Stimulated activated CD4-positive, alpha-beta T cell treated with anti-CD3 and anti-CD28 coated beads, Interleukin-12 subunit alpha, Interleukin-12 subunit beta, amount 100 ng/mL, for 48 hours (primary cell): Measurements from ENCODE around the gene GINS3.
"Not testable (repeated sequence)": the region's sequence is repeated elsewhere in the genome, so short reads cannot be mapped to it uniquely, and the experiment has no call there.

ENCODE experiments used
- DNase-seq, 3 donors: peaks; one replicate each; pipeline ENCODE4 v3.0.0-alpha.2; 2020; ENCODE audit warnings: low read depth in 2 of 3, low spot score in 1 of 3

Gene GINS3

DNA sequence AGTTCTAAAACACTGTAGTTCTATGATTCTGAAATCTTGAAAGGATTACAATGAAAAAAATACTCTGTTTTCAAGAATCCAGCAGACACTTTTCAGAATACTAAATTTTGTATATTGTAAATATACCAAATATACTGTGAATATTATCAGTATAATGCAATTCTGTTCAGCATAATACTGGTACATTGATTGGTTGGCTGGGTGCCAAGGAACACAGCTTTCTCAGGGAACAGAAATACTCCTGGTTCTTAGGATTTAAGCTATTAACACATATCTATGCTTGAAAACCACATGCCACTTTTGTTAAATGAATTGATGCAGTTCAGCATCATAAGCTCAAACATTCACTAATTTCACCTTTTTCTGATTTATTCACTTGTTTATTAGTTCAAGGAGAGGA is 2.5 kb upstream of the GINS3 start:
- DNase-seq, result no peak

DNA sequence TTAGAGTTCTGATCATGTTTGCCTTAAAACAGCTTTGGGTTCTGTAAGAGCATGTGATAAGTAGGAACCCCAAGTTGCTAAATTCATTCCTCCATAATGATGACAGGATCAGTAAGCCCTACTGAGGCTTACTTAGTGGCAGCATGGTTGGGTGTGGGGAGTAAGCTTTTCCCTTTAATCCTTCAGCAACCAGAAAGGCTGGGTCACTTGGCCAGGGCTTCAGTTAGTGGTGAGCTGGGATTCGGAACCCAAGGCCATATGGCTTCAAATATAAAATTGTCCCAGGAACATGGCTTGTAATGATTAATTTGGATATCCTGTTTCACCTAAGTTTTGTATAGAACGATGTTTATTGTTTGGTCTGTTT is 850 bp downstream of the GINS3 start:
- DNase-seq, result no peak

- not testable (repeated sequence) for DNase-seq
Observed at GRCh38 chr16:58396897-58397296, 4.6 kb downstream of the GINS3 start.

GRCh38 chr16:58399718-58400633 is 7.7 kb downstream of the GINS3 start:
- no peak for DNase-seq

DNA sequence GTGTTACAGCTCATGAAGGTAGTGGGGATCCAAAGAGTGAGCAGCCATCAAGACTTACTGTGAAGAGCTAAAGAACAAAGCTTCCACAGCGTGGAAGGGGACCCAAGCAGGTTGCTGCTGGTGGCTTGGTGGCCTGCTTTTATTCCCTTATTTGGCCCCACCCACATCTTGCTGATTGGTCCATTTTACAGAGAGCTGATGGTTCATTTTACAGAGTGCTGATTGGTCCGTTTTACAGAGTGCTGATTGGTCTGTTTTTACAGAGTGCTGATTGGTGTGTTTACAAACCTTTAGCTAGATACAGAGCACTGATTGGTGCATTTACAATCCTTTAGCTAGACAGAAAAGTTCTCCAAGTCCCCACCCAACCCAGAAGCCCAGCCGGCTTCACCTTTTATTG is 9.0 kb downstream of the GINS3 start:
- DNase-seq, result not testable (repeated sequence)

- no peak for DNase-seq
Observed at GRCh38 chr16:58402796-58403195, 10.5 kb downstream of the GINS3 start.

DNA sequence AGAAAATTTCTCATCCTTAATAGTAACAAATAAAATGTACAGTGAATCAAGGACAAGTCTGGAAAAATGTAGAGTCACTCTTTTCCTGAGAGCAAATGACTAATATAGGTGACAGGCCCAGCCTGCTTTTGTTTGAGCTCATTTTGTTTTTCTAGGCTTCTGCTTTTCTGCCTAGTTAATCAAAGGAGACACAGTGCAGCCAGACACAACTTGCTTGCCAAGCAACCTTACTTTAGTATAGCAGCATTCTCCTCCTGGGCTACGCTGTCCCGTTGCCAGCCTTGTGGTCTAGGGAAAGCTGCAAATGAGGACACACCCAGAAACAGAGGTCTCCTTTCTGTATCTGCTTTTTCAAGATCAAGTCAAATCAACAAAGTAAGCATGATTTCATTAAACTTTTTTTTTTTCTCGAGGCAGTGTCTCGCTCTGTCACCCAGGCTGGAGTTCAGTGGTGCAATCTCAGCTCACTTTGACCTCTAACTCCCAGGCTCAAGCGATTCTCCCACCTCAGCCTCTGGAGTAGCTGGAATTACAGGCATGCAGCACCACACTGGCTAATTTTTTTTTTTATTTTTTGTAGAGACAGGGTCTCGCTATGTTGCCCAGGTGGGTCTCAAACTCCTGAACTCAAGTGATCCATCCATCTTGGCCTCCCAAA is 17.2 kb downstream of the GINS3 start:
- DNase-seq, result no peak

DNA sequence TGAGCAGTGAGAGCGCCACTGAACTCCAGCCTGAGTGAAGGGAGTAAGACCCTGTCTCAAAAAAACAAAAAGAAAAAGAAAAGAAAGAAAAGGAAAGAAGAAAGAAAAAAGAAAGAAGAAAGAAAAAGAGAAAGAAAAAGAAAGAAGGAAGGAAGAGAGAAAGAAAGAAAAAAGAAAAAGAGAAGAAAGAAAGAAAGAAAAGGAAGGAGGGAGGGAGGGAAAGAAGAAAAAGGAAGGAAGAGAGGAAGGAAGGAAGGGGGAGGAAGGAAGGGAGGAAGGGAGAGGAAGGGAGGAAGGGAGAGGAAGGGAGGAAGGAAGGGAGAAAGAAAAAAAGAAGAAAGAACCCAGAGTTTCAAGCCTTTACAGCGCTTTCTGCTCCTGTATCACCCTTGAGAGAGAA is 19.1 kb downstream of the GINS3 start:
- DNase-seq, result no peak

DNA sequence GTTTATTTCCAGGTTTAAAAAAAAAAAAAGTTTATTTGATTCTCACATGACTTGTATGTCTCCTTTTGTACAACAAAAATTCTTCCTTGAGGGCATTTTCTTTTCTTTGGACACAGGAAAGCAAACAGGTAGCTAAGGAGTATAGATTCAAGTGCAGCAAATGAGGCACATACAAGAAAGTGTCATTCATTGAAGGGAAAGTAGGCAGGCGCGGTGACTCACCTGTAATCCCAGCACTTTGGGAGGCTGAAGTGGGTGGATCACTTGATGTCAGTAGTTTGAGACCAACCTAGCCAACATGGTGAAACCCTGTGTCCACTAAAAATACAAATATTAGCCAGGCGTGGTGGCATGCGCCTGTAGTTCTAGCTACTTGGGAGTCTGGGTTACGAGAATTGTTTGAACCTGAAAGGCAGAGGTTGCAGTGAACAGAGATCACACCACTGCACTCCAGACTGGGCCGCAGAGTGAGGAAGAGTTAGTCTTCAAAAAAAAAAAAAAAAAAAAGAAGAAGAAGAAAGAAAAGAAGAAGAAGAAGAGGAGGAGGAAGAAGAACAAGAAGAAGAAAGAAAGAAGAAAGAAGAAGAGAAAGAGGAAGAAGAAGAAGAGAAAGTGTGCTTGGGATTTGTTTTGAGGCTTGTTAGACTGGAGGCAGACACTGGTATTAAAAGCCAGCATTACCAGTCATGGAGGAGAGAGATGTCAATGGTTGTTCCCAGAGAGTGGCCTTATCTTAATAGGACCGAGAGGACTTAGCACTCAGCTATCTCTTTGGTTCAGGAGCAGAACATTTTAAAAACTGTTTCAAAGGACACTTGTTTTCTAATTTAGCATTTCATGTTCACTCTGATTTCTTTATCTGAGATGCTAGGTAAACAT is 19.7 kb downstream of the GINS3 start:
- DNase-seq, result no peak

GRCh38 chr16:58412615-58412970 is 20.3 kb downstream of the GINS3 start:
- not testable (repeated sequence) for DNase-seq

- DNase-seq, result no peak
Observed at GRCh38 chr16:58413359-58413758, 21.1 kb downstream of the GINS3 start.

- DNase-seq, result no peak
Observed at GRCh38 chr16:58415003-58415402, 22.7 kb downstream of the GINS3 start.

- DNase-seq, result not testable (repeated sequence)
Observed at GRCh38 chr16:58415961-58416360, 23.7 kb downstream of the GINS3 start.

DNA sequence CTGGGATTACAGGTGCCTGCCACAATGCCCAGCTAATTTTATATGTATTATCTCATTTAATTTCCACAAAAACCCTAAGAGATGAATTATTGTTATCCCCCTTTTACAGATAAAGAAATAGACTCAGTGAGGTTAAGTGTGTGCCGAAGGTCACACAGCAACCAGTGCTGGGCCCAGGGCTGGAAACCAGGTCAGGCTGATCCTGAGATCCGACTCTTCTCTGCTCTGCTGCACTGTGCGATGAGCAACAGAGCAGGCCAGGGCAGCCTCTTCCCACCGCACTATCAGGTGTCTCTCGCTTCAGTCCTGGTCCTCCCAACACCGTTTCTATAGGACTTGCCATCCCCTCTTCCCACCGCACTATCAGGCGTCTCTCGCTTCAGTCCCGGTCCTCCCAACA is 24.8 kb downstream of the GINS3 start:
- DNase-seq, result no peak

DNA sequence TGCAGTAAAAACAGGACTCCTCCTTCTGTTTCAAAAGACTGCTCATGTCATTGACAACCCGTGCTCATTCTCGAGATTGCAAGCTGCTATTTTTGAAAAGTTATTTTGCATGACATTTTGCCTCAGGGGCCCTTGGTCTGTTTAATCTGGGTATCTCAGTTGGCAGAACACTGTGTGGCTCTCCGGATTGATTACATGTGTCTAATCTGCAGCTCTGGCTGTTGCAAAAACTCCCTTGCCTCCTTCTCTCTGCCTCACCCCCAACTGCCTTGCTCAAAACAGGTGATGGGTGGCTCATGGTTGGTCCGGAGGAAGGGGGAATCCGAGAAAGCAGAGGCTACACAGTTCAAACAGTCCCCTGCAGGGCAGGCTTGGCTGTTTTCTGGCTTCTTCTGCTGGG is 25.3 kb downstream of the GINS3 start:
- DNase-seq, result no peak

DNA sequence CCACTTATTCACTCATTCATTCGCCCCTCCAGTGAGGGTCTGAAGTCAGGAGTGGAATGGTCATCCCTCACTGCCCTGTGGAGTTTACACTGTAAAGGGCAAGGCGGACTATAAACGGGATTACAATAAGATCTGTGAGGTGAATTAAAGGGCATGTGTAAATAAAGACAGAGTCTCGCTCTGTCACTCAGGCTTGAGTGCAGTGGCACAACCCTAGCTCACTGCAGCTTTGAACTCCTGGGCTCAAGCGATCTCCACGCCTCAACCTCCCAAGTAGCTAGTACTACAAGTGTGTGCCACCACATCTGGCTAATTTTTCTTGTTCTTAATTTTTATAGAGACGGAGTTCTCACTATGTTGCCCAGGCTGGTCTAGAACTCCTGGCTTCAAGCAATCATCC is 25.8 kb downstream of the GINS3 start:
- no peak for DNase-seq

- DNase-seq, result no peak
Observed at GRCh38 chr16:58418601-58419000, 26.3 kb downstream of the GINS3 start.

DNA sequence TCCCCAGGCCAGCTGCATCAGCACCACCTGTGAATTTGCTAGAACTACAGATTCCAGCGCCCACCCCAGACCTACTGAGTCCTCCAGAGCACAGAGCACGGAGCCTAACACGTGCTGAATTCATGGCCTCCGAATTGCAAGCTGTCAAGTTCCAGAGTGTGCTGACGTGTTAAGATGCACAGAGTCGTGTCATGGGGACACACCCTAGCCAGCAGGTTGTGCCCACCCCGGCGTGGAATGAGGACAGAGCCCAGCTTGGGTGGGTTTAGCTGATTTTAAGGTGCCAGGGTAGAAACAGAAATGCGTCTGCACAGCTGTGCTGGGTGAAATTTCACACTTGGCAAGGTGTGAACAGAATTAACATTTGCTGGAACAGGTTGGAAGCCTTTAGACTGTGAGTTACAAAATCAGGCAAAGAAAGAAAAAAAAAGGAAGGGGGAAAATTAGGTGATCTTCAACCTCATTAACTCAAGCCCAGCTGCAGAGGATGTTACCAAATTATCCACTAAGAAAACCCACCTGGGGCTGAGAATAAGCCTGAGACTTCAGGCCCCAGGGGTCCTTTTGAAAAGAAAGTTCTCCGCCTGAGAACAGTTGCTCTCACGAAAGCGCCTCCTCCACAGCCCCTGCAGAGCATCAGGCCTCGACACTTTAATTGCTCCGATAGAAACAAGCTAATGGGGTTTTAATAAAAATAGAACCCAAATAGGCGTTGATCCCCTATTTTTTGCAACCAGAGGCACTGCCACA is 27.1 kb downstream of the GINS3 start:
- no peak for DNase-seq

- no peak for DNase-seq
Observed at GRCh38 chr16:58421059-58421458, 28.8 kb downstream of the GINS3 start.

GRCh38 chr16:58421529-58421928 is 29.3 kb downstream of the GINS3 start:
- no peak for DNase-seq

GRCh38 chr16:58422809-58423208 is 30.5 kb downstream of the GINS3 start:
- DNase-seq, result no peak
